ENCODE measurements around the gene CCDC50. TPM values are rescaled to one million over a fixed set of nuclear protein-coding genes. Genes with fewer than 3 reads are reported as not detected.
A peak's percentile ranks its signal among the peaks of the same experiment; 100 is the strongest.

CCDC50 gene
- total RNA-seq, 1 experiment from 2014 or later: 80.9 TPM

GRCh38 chr3:191353022-191353777, 24.0 kb downstream of the CCDC50 start:
- TF ChIP-seq EZH2 (IDR thresholded peaks at IDR 0.05; ENCODE audit: low read length, unreplicated experiment) (no peak), EZH2phosphoT487 (IDR thresholded peaks at IDR 0.05; ENCODE audit: borderline replicate concordance, low read length) (no peak)
- intact Hi-C loops (cut with micrococcal nuclease): loop anchor here (5.0 kb wide), 1 partner anchor 34 kb away; no protein-coding TSS in a partner anchor
- POLR2A ChIA-PET (ENCODE audit: unreplicated experiment): no interaction called here
- Histone ChIP-seq H3K27me3 (ENCODE audit: low read length) (no peaks in the 10 kb centered on the region), H3F3A (ENCODE audit: low read length, unreplicated experiment) (no peaks in the 10 kb centered on the region), H3K4me1 (ENCODE audit: insufficient read depth, low read length) (peaks cover 69% of the 10 kb centered on the region), H3K9ac (ENCODE audit: low read length) (no peak overlapping the region), H3K4me3 (ENCODE audit: low read length) (no peak overlapping the region), H3K9me3 (ENCODE audit: low read length) (no peaks in the 10 kb centered on the region), H3K27ac (ENCODE audit: low read length) (peak overlapping the region; percentile 54), H3K36me3 (ENCODE audit: low read depth, low read length) (peaks cover 6% of the 10 kb centered on the region; the same call in 1 of the 2 replicates), H4K20me1 (ENCODE audit: low read length) (peaks cover 22% of the 10 kb centered on the region), H3K9me2 (replicated peaks; ENCODE audit: low read length) (no peaks in the 10 kb centered on the region), H3K4me2 (ENCODE audit: low read length) (peak overlapping the region; percentile 44), H2AFZ (ENCODE audit: low read length) (no peak overlapping the region), H3K79me2 (ENCODE audit: low read length) (peaks cover 95% of the 10 kb centered on the region)
- CTCF ChIA-PET: no interaction called here
- BruUV-seq (replicated peaks): no TSS peak
- ATAC-seq: no peak
- DNase-seq: no peak

GRCh38 chr3:191355406-191355805, 26.2 kb downstream of the CCDC50 start:
- H3K9me3 ChIP-seq (ENCODE audit: low read length): no peaks in the 10 kb centered on the region
- no peak overlapping the region for H2AFZ ChIP-seq (ENCODE audit: low read length)
- peaks cover 15% of the 10 kb centered on the region; the same call in 1 of the 2 replicates for H3K36me3 ChIP-seq (ENCODE audit: low read depth, low read length)
- peaks cover 22% of the 10 kb centered on the region for H4K20me1 ChIP-seq (ENCODE audit: low read length)
- H3K9me2 ChIP-seq (replicated peaks; ENCODE audit: low read length): no peaks in the 10 kb centered on the region
- H3K4me1 ChIP-seq (ENCODE audit: insufficient read depth, low read length): peaks cover 68% of the 10 kb centered on the region
- no peak overlapping the region for H3K9ac ChIP-seq (ENCODE audit: low read length)
- ATAC-seq (no peak), DNase-seq (no peak)
- no peaks in the 10 kb centered on the region for H3F3A ChIP-seq (ENCODE audit: low read length, unreplicated experiment)
- H3K79me2 ChIP-seq (ENCODE audit: low read length): peaks cover 75% of the 10 kb centered on the region
- TF ChIP-seq EZH2 (IDR thresholded peaks at IDR 0.05; ENCODE audit: low read length, unreplicated experiment) (no peak), CTCF (conservative IDR thresholded peaks at IDR 0.05; ENCODE audit: low read depth, low read length) (no peak), EZH2phosphoT487 (IDR thresholded peaks at IDR 0.05; ENCODE audit: borderline replicate concordance, low read length) (no peak)
- no peaks in the 10 kb centered on the region for H3K27me3 ChIP-seq (ENCODE audit: low read length)
- no peak overlapping the region for H3K4me3 ChIP-seq (ENCODE audit: low read length)
- CTCF ChIA-PET: no interaction called here
- peak overlapping the region; percentile 67; the same call in 1 of the 2 replicates for H3K4me2 ChIP-seq (ENCODE audit: low read length)
- no peak overlapping the region for H3K27ac ChIP-seq (ENCODE audit: low read length)
- BruUV-seq (replicated peaks): no TSS peak
- intact Hi-C loops (cut with micrococcal nuclease): no loop called here
- POLR2A ChIA-PET (ENCODE audit: unreplicated experiment): no interaction called here

- ChIA-PET POLR2A (ENCODE audit: unreplicated experiment) (no interaction called here), CTCF (no interaction called here)
- Histone ChIP-seq H3K4me2 (ENCODE audit: low read length) (peak overlapping the region; percentile 67), H3K79me2 (ENCODE audit: low read length) (peaks cover 60% of the 10 kb centered on the region), H3K9me2 (replicated peaks; ENCODE audit: low read length) (no peaks in the 10 kb centered on the region), H3K9me3 (ENCODE audit: low read length) (no peaks in the 10 kb centered on the region), H3K36me3 (ENCODE audit: low read depth, low read length) (peaks cover 18% of the 10 kb centered on the region; the same call in 1 of the 2 replicates), H4K20me1 (ENCODE audit: low read length) (peaks cover 12% of the 10 kb centered on the region; the same call in 1 of the 2 replicates), H3K27ac (ENCODE audit: low read length) (peak overlapping the region; percentile 51), H3F3A (ENCODE audit: low read length, unreplicated experiment) (no peaks in the 10 kb centered on the region), H3K27me3 (ENCODE audit: low read length) (no peaks in the 10 kb centered on the region), H3K9ac (ENCODE audit: low read length) (0 out of 2 replicates have a peak overlapping the region, but pooled peaks have one; percentile 10), H2AFZ (ENCODE audit: low read length) (no peak overlapping the region), H3K4me1 (ENCODE audit: insufficient read depth, low read length) (peaks cover 56% of the 10 kb centered on the region), H3K4me3 (ENCODE audit: low read length) (no peak overlapping the region)
- ATAC-seq (peak; percentile 79), DNase-seq (peak; percentile 77)
- TF ChIP-seq CTCF (conservative IDR thresholded peaks at IDR 0.05; ENCODE audit: low read depth, low read length): no peak
- no peak for TF ChIP-seq EZH2phosphoT487 (IDR thresholded peaks at IDR 0.05; ENCODE audit: borderline replicate concordance, low read length)
- TF ChIP-seq EZH2 (IDR thresholded peaks at IDR 0.05; ENCODE audit: low read length, unreplicated experiment): no peak
- BruUV-seq (replicated peaks): no TSS peak
- intact Hi-C loops (cut with micrococcal nuclease): loop anchor here (1.0 kb wide), 1 partner anchor 16 kb away; no protein-coding TSS in a partner anchor
Observed at GRCh38 chr3:191356631-191357439, 27.6 kb downstream of the CCDC50 start.
